HG03060 (cell line): Measurements from ENCODE around the gene GCN1.

ENCODE experiments used
- ATAC-seq: cut with Tn5 transposase; IDR thresholded peaks from one replicate; pipeline ENCODE4 v1.9.1; 2021; ENCODE audit warnings: low read depth, moderate number of reproducible peaks; ENCODE audit not compliant: unreplicated experiment

The GCN1 gene

GRCh38 chr12:120125029-120125428 lies 69.5 kb downstream of the GCN1 start:
- ATAC-seq, result no peak

GRCh38 chr12:120121766-120122293 lies 72.7 kb downstream of the GCN1 start:
- ATAC-seq, result peak; percentile 32

- no peak for ATAC-seq
These were observed 73.2 kb downstream of the GCN1 start for GRCh38 chr12:120121343-120121742.

- ATAC-seq, result peak; percentile 27
These were observed 75.1 kb downstream of the GCN1 start for GRCh38 chr12:120119271-120119973.

- no peak for ATAC-seq
These were observed 76.0 kb downstream of the GCN1 start for GRCh38 chr12:120118321-120119061.

GRCh38 chr12:120117961-120118320 lies 76.6 kb downstream of the GCN1 start:
- ATAC-seq, result no peak

GRCh38 chr12:120116792-120117651 lies 77.5 kb downstream of the GCN1 start:
- no peak for ATAC-seq

GRCh38 chr12:120116441-120116791 lies 78.1 kb downstream of the GCN1 start, which contains the start of gene RAB35:
TSS of gene RAB35 (minus strand) at chr12:120116753. CDS start at chr12:120116650, 103 bp downstream.
- no peak for ATAC-seq

GRCh38 chr12:120115692-120116440 lies 78.6 kb downstream of the GCN1 start:
- ATAC-seq, result no peak

GRCh38 chr12:120115066-120115465 lies 79.4 kb downstream of the GCN1 start:
- no peak for ATAC-seq

- no peak for ATAC-seq
These were observed 83.7 kb downstream of the GCN1 start for GRCh38 chr12:120110550-120111501.

GRCh38 chr12:120109570-120110267 lies 84.8 kb downstream of the GCN1 start:
- ATAC-seq, result no peak

- ATAC-seq, result no peak
These were observed 88.4 kb downstream of the GCN1 start for GRCh38 chr12:120106151-120106550.

- no peak for ATAC-seq
These were observed 91.1 kb downstream of the GCN1 start for GRCh38 chr12:120103371-120103770.

- ATAC-seq, result no peak
These were observed 91.5 kb downstream of the GCN1 start for GRCh38 chr12:120103044-120103338.

GRCh38 chr12:120102189-120103043 lies 92.1 kb downstream of the GCN1 start:
- ATAC-seq, result no peak

GRCh38 chr12:120101617-120102016 lies 92.9 kb downstream of the GCN1 start:
- ATAC-seq, result no peak

GRCh38 chr12:120101182-120101581 lies 93.3 kb downstream of the GCN1 start:
- no peak for ATAC-seq
